MM.1S (cell line): Measurements from ENCODE around the gene IL1RAP.

Source experiments
- CTCF ChIP-seq: fragments of 300-600 bp; sonication (generic); IDR thresholded peaks from 2 replicates; pipeline ENCODE4 v1.5.1; 2016; ENCODE audit warnings: antibody characterized with exemption, low read length, mixed read lengths
- EZH2 ChIP-seq: fragments of 300-600 bp; sonication (generic); optimal IDR thresholded peaks from 2 replicates; pipeline ENCODE3; 2017; ENCODE audit warnings: low read depth, mild to moderate bottlenecking, antibody characterized with exemption, low read length, mixed read lengths
- EZH2phosphoT487 ChIP-seq: fragments of 300-600 bp; sonication (generic); IDR thresholded peaks from 2 replicates; pipeline ENCODE4 v1.6.1; 2018; ENCODE audit warnings: antibody characterized with exemption, low read length

DNA sequence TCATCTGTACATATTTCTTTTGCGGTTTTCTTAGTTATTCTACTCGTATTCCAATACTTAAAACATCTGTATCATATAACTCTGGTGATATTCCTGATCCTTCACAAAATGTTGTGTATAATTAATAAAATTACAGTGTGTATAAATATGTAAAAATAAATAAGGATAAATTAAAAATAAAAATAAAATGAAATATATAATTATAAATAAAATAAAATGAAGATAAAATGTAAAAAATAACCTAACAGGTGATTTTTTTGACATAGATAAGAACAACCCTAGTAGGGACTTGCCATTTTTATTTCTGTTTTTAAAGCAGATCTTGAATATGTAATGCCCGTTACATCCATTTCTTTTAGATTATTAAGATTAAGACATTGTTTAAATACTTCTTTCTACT lies 25.6 kb downstream of the IL1RAP start:
- TF ChIP-seq CTCF (no peak), EZH2 (no peak), EZH2phosphoT487 (no peak)
